ENCODE data around the gene PRR13. TPM values are rescaled to one million over a fixed set of nuclear protein-coding genes. Genes with fewer than 3 reads are reported as not detected.
A peak's percentile ranks its signal among the peaks of the same experiment; 100 is the strongest.
"Not testable (repeated sequence)": the region's sequence is repeated elsewhere in the genome, so short reads cannot be mapped to it uniquely, and the experiment has no call there.

The PRR13 gene
- total RNA-seq, 2 experiments from 2014 or later: 83.9 to 230 TPM

- Histone ChIP-seq H3K79me2 (ENCODE audit: insufficient read depth, low read depth, low read length) (peaks cover 22% of the 10 kb centered on the region), H3K4me3 (ENCODE audit: low read depth, low read length, poor library complexity, severe bottlenecking) (no peak overlapping the region), H3K36me3 (ENCODE audit: insufficient read depth, low read length) (peaks cover 99% of the 10 kb centered on the region), H3K9me2 (ENCODE audit: insufficient read depth, low read length) (no peaks in the 10 kb centered on the region), H3K4me1 (ENCODE audit: insufficient read depth, low read length, poor library complexity, severe bottlenecking) (no peaks in the 10 kb centered on the region), H3K27ac (ENCODE audit: low read depth, low read length, poor library complexity, severe bottlenecking) (no peak overlapping the region), H3K4me2 (ENCODE audit: low read length) (no peak overlapping the region), H3K9me3 (ENCODE audit: low read length) (no peaks in the 10 kb centered on the region), H4K20me1 (ENCODE audit: insufficient read depth, low read length) (peaks cover 13% of the 10 kb centered on the region), H2AFZ (ENCODE audit: low read length) (no peak overlapping the region)
- no peak for DNase-seq (ENCODE audit: low spot score)
- ChIA-PET CTCF (ENCODE audit: unreplicated experiment) (no interaction called here), POLR2A (interaction anchor here (0.9 to 1.3 kb wide), 6 partner anchors 11 to 33 kb away, joined by 3 to 5 read pairs (median 3); partner anchors contain the start of gene TARBP2)
- no TSS peak for BruUV-seq (replicated peaks)
- TF ChIP-seq EZH2phosphoT487 (IDR thresholded peaks at IDR 0.05; ENCODE audit: borderline replicate concordance, low read depth, low read length): no peak
- TF ChIP-seq CTCF (conservative IDR thresholded peaks at IDR 0.05; ENCODE audit: low read length): no peak
- intact Hi-C loops (cut with micrococcal nuclease; ENCODE audit: unreplicated experiment): no loop called here
These were observed 39.2 kb downstream of the PRR13 start for GRCh38 chr12:53480491-53481442.

- BruUV-seq (replicated peaks); H3K9me3 ChIP-seq (ENCODE audit: low read length); H3K27ac ChIP-seq (ENCODE audit: low read depth, low read length, poor library complexity, severe bottlenecking); H3K4me2 ChIP-seq (ENCODE audit: low read length); H3K4me3 ChIP-seq (ENCODE audit: low read depth, low read length, poor library complexity, severe bottlenecking); H2AFZ ChIP-seq (ENCODE audit: low read length); DNase-seq (ENCODE audit: low spot score); intact Hi-C loops (cut with micrococcal nuclease; ENCODE audit: unreplicated experiment); H4K20me1 ChIP-seq (ENCODE audit: insufficient read depth, low read length); H3K9me2 ChIP-seq (ENCODE audit: insufficient read depth, low read length); H3K4me1 ChIP-seq (ENCODE audit: insufficient read depth, low read length, poor library complexity, severe bottlenecking): not testable (repeated sequence)
- ChIA-PET CTCF (ENCODE audit: unreplicated experiment) (interaction anchor here (0.6 to 1.1 kb wide), 2 partner anchors 23 to 129 kb away, joined by 3 read pairs; no protein-coding TSS in a partner anchor), POLR2A (interaction anchor here (0.7 to 1.3 kb wide), 7 partner anchors 10 to 190 kb away, joined by 3 to 9 read pairs (median 3); partner anchors contain the start of gene TARBP2)
- Histone ChIP-seq H3K79me2 (ENCODE audit: insufficient read depth, low read depth, low read length) (peaks cover 15% of the 10 kb centered on the region), H3K36me3 (ENCODE audit: insufficient read depth, low read length) (peaks cover 99% of the 10 kb centered on the region)
These were observed 39.9 kb downstream of the PRR13 start for GRCh38 chr12:53481458-53481857.

- no peak overlapping the region for H2AFZ ChIP-seq (ENCODE audit: low read length)
- ChIA-PET POLR2A (interaction anchor here (0.6 to 1.3 kb wide), 10 partner anchors 10 to 189 kb away, joined by 3 to 9 read pairs (median 4); partner anchors contain the start of genes AAAS and TARBP2), CTCF (ENCODE audit: unreplicated experiment) (interaction anchor here (0.6 to 1.1 kb wide), 2 partner anchors 22 to 130 kb away, joined by 3 read pairs; no protein-coding TSS in a partner anchor)
- H3K4me1 ChIP-seq (ENCODE audit: insufficient read depth, low read length, poor library complexity, severe bottlenecking): no peaks in the 10 kb centered on the region
- peaks cover 4% of the 10 kb centered on the region; the same call in 1 of the 2 replicates for H4K20me1 ChIP-seq (ENCODE audit: insufficient read depth, low read length)
- peaks cover 9% of the 10 kb centered on the region; the same call in 1 of the 2 replicates for H3K79me2 ChIP-seq (ENCODE audit: insufficient read depth, low read depth, low read length)
- intact Hi-C loops (cut with micrococcal nuclease; ENCODE audit: unreplicated experiment): no loop called here
- BruUV-seq (replicated peaks): no TSS peak
- H3K9me2 ChIP-seq (ENCODE audit: insufficient read depth, low read length): no peaks in the 10 kb centered on the region
- DNase-seq (ENCODE audit: low spot score): peak; percentile 58
- no peak overlapping the region for H3K4me2 ChIP-seq (ENCODE audit: low read length)
- H3K4me3 ChIP-seq (ENCODE audit: low read depth, low read length, poor library complexity, severe bottlenecking): no peak overlapping the region
- no peaks in the 10 kb centered on the region for H3K9me3 ChIP-seq (ENCODE audit: low read length)
- peaks cover 99% of the 10 kb centered on the region for H3K36me3 ChIP-seq (ENCODE audit: insufficient read depth, low read length)
- no peak overlapping the region for H3K27ac ChIP-seq (ENCODE audit: low read depth, low read length, poor library complexity, severe bottlenecking)
- no peak for TF ChIP-seq EZH2phosphoT487 (IDR thresholded peaks at IDR 0.05; ENCODE audit: borderline replicate concordance, low read depth, low read length)
- peak; percentile 68 for TF ChIP-seq CTCF (conservative IDR thresholded peaks at IDR 0.05; ENCODE audit: low read length)
These were observed 40.5 kb downstream of the PRR13 start for GRCh38 chr12:53481939-53482586.
